Chondrocyte (in vitro differentiated cells): ENCODE results near the gene CD247. TPM values are rescaled to one million over a fixed set of nuclear protein-coding genes. Genes with fewer than 3 reads are reported as not detected.

ENCODE experiments used
- DNase-seq: peaks from one replicate; pipeline ENCODE4 v3.0.0; 2021; ENCODE audit warnings: mixed read lengths, low spot score
- H3K27ac Mint-ChIP-seq: one replicate; pipeline ENCODE4 v1.8.0; 2021; ENCODE audit warnings: mild to moderate bottlenecking, moderate library complexity, mixed read lengths; ENCODE audit not compliant: unreplicated experiment
- H3K27me3 Mint-ChIP-seq: 2 replicates; pipeline ENCODE4 v1.8.0; 2021; ENCODE audit warnings: low read depth, mixed read lengths
- H3K36me3 Mint-ChIP-seq: 2 replicates; pipeline ENCODE4 v1.8.0; 2021; ENCODE audit warnings: low read depth, mixed read lengths
- H3K4me1 Mint-ChIP-seq: 2 replicates; pipeline ENCODE4 v1.8.0; 2021; ENCODE audit warnings: low read depth, mild to moderate bottlenecking, mixed read lengths
- H3K4me3 Mint-ChIP-seq: one replicate; pipeline ENCODE4 v1.8.0; 2021; ENCODE audit warnings: mild to moderate bottlenecking, moderate library complexity, mixed read lengths; ENCODE audit not compliant: unreplicated experiment
- H3K9me3 Mint-ChIP-seq: 2 replicates; pipeline ENCODE4 v1.8.0; 2021; ENCODE audit warnings: low read depth, mixed read lengths
- CTCF ChIP-seq: fragments of 200-600 bp; sonication (generic); IDR thresholded peaks from 2 replicates; pipeline ENCODE4 v1.5.0; 2021; ENCODE audit warnings: antibody characterized with exemption, mild to moderate bottlenecking, moderate library complexity
- total RNA-seq: library from RNA; stranded (reverse); gene quantifications from 3 replicates; pipeline ENCODE4 v1.2.1, GENCODE V29; 2021

Gene CD247
- total RNA-seq, 1 donor from 2014 or later, result not detected

- Mint-ChIP-seq H3K4me3 (no peak overlapping the region), H3K9me3 (no peaks in the 10 kb centered on the region), H3K27me3 (peaks cover 26% of the 10 kb centered on the region), H3K4me1 (no peaks in the 10 kb centered on the region), H3K27ac (no peak overlapping the region), H3K36me3 (no peaks in the 10 kb centered on the region)
- no peak for DNase-seq
- TF ChIP-seq CTCF, result no peak
Measured at GRCh38 chr1:167490765-167491164, 27.6 kb downstream of the CD247 start.

- Mint-ChIP-seq H3K9me3 (no peaks in the 10 kb centered on the region), H3K4me1 (no peaks in the 10 kb centered on the region), H3K27me3 (peaks cover 18% of the 10 kb centered on the region), H3K36me3 (no peaks in the 10 kb centered on the region), H3K27ac (no peak overlapping the region), H3K4me3 (no peak overlapping the region)
- no peak for TF ChIP-seq CTCF
- DNase-seq, result no peak
Measured at GRCh38 chr1:167489571-167490340, 28.6 kb downstream of the CD247 start.

GRCh38 chr1:167488786-167489185 lies 29.5 kb downstream of the CD247 start:
- TF ChIP-seq CTCF, result no peak
- no peaks in the 10 kb centered on the region for H3K4me1 Mint-ChIP-seq
- H3K27ac Mint-ChIP-seq, result no peak overlapping the region
- no peak for DNase-seq
- H3K27me3 Mint-ChIP-seq, result peaks cover 9% of the 10 kb centered on the region
- no peak overlapping the region for H3K4me3 Mint-ChIP-seq
- H3K36me3 Mint-ChIP-seq, result no peaks in the 10 kb centered on the region
- H3K9me3 Mint-ChIP-seq, result no peaks in the 10 kb centered on the region

- H3K27me3 Mint-ChIP-seq, result peaks cover 5% of the 10 kb centered on the region
- no peak for DNase-seq
- H3K4me3 Mint-ChIP-seq, result no peak overlapping the region
- no peak overlapping the region for H3K27ac Mint-ChIP-seq
- H3K9me3 Mint-ChIP-seq, result no peaks in the 10 kb centered on the region
- TF ChIP-seq CTCF, result no peak
- no peaks in the 10 kb centered on the region for H3K4me1 Mint-ChIP-seq
- H3K36me3 Mint-ChIP-seq, result no peaks in the 10 kb centered on the region
Measured at GRCh38 chr1:167487614-167488013, 30.7 kb downstream of the CD247 start.

- Mint-ChIP-seq H3K4me1 (no peaks in the 10 kb centered on the region), H3K27me3 (no peaks in the 10 kb centered on the region), H3K36me3 (no peaks in the 10 kb centered on the region), H3K27ac (no peak overlapping the region), H3K4me3 (no peak overlapping the region), H3K9me3 (no peaks in the 10 kb centered on the region)
- no peak for DNase-seq
- TF ChIP-seq CTCF, result no peak
Measured at GRCh38 chr1:167486090-167486824, 32.1 kb downstream of the CD247 start.
